GM21576 (cell line): ENCODE measurements around the gene CYP24A1.

Source experiments
- ATAC-seq: cut with Tn5 transposase; IDR thresholded peaks from one replicate; pipeline ENCODE4 v1.9.1; 2021; ENCODE audit warnings: mild to moderate bottlenecking, moderate library complexity; ENCODE audit not compliant: unreplicated experiment

Gene CYP24A1

DNA sequence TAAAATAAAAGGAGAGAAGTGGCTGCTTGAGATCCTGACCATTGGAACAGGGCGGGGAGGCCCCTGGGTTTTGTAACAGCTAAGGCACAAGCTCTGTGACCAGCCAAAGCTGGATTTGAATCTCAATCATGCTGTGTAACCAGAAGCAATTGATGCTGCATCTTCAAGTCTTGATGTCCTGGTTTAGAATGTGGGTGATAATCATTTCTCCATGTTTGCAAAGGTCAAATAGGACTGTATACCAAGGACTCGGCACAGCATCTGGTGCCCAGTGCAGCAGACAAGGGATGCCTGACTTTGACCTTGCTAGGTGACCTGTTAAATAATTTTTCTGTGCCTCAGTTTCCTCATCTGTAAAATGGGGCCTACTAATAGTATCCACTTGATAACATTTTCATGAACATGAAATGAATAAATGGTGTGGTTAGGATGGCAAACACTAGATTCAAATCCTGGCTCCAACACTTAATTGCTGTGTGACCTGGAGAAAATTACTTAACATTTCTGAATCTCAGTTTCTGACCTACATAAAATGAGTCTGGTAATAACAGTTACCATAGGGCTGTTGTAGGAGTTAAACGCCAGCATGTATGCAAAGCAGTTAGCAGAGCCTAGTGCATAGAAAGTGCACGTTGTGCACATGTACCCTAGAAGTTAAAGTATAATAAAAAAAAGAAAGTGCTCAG lies 57.1 kb downstream of the CYP24A1 start:
- no peak for ATAC-seq

DNA sequence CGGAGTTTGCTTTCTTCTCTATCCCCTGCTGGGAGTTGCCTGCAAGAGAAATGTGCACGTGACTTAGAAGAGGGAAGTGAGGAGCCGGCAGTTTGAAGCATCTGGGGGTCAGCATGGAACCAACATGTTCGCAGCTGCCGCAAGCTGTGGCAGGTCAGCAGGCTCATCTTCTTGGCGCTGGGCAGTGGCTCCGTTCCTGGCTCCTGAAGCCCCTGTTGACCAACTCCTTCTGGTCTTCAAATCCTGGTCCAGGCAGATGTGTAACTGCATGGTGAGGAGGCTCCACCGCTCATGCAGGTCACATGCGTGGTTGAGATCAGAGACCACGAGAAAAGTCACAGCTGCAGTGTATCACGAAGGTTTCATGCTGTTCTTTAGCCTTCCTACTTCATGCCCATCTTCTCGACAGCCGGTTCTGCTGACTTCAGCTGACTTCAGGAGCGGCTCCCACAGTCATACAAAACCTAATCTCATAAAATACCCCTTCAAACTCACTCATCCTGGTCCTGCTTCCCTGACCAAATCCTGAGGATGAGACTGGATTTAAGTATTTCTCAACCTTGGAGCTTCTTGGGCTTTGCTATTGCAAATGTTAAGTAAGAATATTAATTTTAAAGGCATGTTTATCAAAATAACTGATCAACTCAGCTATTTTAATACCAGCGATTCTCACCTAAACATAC lies 58.5 kb downstream of the CYP24A1 start:
- no peak for ATAC-seq

DNA sequence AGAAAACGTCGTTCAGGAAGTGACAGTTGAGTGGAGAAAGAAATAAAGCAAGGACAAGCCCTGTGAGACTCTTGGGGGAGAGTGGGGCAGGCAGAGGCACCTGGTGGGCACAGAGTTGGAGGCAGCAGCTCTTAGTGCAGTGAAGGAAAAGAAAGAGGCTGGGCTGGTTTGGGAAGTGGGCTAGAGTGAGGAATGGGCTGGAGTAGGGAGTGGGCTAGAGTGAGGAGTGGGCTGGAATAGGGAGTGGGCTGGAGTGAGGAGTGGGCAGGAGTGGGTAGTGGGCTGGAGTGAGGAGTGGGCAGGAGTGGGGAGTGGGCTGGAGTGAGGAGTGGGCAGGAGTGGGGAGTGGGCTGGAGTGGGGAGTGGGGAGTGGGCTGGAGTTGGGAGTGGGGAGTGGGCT lies 59.7 kb downstream of the CYP24A1 start:
- no peak for ATAC-seq

DNA sequence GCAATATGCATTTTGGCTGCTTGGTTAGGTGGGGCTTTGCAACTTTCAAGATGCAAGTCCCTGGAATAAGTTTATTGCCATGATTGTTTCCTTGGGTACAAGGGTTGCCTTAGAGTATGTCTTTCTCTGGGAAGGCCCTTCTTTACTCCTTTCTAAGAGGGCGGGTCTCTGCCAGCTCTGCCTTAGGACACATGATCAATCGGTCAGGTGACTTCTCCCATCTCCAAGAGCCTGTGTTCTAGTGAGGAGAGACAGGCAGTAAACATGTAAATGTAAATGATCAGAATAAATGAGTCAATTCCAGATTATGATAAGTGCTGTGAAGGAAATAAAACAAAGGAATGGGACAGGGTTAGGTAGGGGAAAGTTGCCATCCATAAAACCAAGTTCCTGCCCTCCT lies 60.2 kb downstream of the CYP24A1 start:
- no peak for ATAC-seq

DNA sequence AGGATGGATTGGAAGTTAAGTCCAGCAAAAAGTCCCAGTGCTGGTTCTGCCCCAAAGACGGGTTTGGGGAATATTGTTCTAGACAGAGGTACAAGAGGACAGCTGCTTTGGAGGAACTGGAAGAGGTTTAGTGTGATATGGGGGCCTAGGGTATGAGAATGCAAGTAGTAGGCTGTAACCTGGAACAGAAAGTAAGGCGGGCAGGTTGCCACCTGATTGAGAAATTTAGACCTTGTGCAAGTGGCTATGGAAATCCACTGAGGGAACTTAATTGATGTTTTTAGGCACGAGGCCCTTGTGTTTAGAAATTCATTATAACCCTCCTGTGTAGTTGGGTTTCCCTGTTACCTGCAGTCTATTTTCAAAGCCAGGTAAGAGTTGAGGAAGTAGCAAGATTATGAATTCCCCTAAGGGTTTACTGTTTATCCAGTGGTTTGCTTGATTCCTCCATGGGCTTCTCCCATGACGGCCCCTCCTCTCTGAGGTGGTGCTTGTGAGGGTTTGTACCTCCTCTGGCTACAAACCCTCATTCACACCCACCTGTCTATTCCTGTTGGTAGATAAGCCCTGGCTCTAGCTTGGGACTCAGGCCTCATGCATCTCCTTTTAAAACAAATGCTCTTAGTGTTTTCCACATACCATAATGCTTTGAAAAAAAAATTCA lies 61.4 kb downstream of the CYP24A1 start:
- ATAC-seq, result no peak

DNA sequence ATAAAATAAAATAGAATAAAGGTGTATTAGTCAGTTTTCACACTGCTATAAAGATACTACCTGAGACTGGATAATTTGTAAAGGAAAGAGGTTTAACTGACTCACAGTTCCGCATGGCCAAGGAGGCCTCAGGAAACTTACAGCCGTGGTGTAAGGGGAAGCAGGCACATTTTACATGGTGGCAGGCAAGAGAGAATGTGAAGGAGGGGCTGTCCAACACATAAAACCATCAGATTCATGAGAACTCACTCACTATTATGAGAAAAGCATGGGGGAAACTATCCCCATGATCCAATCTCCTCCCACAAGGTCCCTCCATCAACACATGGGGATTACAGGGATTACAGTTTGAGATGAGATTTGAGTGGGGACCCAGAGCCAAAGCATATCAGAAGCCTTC lies 62.3 kb downstream of the CYP24A1 start:
- no peak for ATAC-seq

DNA sequence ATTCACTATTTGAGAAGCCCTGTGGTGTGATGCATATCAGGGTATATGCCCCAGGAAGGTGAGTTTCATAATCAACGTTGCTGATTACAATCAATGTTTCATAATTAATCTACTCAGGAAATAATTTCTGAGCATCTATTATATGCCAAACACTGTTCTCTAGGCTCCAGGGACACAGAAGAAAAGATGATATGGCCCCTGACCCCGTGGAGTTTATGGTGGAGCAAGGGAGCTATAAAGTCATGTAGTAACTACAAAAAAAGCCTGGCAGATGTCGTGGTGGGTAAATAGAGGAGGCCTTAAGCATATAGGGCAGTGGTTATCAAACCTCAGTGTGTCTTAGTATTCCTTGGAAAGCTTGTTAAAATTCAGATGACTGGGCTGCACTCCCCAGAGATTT lies 63.3 kb downstream of the CYP24A1 start:
- ATAC-seq, result no peak

DNA sequence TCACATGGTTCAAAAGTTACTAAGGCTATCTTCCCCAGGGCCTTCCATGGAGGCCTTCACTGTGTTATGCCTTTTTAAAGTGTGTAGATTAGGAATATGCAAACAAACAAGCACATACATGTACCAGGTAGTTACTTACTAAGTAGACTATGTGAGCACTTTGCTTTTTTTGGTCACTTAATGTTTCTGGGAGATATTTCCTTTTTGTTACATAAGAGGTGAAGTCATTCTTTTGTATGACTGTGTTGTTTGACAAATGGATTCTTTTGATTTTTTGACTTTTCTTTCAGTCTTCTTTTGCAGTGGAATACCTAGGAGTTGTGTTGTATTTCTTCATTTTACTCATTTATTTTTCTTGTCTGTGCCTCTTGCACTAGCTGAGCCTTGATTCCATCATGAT lies 63.7 kb downstream of the CYP24A1 start:
- ATAC-seq, result no peak

DNA sequence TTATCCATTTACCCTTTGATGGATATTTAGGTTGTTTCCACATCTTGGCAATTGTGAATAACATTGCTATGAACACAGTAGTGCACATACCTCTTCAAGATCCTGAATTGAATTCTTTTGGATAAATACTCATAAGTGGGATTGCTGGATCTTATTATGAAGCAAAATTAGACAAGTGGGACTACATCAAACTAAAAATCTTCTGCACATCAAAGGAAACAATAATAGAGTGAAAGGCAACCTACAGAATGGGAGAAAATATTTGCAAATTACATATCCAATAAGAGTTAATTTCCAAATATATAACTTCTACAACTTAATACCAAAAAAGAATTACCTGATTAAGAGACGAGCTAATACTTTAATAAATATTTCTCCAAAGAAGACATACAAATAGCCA lies 65.0 kb downstream of the CYP24A1 start:
- ATAC-seq, result no peak

DNA sequence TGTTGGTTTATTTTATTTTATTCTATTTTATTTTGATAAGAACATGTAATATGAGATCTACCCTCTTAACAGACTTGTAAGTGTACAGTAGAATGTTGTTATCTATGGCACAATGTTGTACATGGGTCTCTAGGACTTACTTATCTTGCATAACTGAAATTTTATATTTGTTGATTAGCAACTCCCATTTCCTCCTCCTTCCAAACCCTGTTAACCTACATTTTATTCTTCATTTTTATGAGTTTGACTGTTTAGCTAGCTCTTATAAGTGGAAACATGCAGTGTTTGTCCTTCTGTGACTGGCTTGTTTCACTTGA lies 65.5 kb downstream of the CYP24A1 start:
- ATAC-seq, result no peak

DNA sequence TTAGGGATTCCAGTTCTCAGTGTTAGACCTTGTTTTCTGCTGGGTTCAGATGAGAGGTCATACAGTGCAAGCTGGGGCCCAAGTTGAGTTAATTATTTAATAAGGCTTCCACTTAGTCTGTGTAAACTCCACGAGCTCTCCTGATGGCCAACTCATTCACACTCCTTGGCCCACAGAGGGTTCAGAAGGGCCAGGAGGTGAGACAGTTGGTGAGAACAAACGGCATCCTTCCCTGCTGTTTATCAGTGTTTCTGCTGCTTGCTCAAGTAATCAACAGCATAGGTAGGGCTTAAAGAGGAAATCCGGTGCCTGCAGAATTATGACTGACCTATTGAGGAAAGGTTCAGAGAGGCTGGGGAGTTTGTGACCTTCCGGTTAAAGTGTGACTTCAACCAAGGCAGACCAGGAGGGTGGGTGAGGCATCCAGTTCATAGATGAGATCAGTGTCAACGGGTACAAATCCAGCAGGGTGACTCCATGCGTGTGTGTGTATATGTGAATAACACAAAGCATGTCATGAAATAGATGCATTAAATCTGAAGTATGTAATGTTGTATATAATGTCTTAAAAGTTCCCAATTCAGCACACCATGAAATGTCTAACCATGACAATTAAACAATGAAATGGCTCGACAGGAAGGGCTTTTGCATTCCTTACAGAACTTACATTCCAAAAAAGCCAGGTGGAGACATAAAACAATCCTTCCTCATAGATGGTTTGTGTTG lies 66.0 kb downstream of the CYP24A1 start:
- no peak for ATAC-seq

DNA sequence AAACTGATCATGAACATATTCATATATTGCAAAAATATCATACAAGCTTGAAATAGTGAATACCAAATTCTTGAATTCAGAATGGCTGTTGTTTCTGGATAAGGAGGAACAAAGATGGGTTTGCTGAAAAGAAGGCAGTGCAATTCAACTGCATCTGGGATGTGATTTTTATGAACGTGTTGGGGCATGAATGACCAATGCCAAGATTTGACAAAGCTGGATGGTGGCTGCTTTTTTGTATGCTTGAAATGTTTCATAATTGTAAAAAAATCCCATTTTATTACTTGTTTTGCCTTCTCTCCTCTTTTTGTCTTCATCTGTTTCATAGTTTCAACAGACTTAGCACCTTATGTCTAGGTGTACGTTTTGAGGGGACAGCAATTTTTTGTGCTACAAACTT lies 66.6 kb downstream of the CYP24A1 start:
- no peak for ATAC-seq

DNA sequence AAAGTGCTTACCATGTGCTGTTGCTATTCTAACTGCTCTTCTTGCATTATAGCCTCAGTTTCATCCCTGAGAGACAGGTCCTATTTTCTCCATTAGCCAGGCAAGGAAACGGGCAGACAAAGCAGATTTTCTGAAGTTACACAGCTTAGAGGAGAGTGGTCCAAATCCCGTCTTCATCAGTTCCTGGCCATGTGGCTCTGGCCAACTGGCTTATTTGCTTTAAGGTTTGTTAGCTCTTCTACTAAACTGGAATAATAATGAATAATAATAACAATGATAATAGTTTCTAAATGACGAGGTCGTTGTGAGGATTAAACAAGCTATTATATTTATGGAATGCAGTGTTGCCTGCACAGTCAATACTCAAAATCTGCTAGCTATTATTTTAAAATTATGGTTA lies 67.6 kb downstream of the CYP24A1 start:
- no peak for ATAC-seq

DNA sequence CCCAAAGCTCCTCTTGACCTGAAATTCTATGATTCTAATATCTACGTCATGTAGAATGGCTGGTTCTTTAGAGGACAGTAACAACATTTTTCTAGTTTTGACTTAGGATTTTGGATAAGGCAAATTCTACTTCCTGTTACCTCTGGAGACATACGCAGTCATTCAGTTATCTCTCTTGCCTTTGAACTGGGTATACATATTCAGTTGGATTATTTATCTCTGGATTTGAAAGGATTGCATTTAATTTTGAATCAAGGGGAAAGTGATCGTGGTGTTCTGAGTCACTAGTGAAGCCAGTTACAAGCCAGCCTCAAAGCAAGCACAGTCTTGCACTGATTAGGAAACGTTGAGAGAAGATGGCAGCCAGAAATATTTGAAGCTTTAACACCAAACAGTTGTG lies 68.1 kb downstream of the CYP24A1 start:
- ATAC-seq, result no peak

DNA sequence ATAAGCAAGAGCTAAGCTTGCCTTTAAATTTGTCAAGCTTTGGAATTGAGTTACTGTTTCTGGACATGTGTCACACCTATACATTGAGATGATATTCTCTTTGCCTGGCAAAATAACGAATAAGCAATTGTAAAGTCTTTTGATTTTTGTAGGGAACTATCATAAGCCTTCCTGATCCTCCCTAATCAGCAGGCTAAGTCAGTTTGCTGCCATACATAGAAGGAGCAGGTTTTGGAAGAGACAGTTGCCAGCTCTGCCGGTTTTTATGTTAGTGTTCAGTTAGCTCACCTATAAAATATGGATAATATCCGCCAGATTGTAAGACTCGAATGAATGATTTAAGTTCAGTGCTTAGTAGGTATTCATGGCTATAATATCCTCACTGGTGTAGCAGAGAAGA lies 69.0 kb downstream of the CYP24A1 start:
- no peak for ATAC-seq

DNA sequence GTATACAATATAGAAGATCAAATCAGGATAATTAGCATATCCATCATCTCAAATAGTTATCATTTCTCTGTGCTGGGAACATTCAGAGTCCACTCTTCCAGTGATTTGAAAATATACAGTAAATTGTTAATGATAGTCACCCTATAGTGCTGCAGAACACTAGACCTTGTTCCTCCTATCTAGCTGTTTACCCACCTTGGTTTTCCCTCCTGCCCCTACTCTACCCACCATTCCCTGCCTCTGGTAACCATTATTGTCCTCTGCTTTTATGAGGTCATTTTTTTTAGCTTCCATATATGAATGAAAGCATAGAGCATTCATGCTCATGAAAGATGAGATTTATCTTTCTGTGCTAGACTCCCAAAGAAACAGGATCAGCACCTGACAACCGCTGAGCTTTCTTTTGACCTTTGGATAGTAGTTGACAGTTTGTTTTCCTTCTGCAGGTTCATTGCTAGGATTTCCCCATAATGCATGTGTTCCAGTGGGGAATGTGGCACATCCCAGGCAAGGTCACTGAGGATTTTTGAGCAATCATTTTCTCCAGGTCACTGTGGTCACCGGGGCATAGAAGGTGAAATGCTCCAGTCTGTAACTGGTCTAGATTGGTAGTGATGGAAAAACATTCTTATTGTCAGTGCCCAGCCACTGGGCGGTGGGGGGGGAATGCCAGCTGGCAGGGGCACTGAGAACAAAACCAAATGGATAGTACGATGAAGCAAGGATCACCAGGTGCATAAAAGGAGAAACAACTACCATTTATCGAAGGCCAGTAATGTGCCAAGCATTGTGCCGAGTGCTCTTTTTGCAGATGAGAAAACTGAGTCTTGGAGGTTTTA lies 69.8 kb downstream of the CYP24A1 start:
- ATAC-seq, result no peak
